Pancreas (tissue), 10 donors: Measurements from ENCODE around the gene EIF2S3B. TPM values are rescaled to one million over a fixed set of nuclear protein-coding genes. Genes with fewer than 3 reads are reported as not detected.

Experiments
- ATAC-seq, 4 donors: fragments of 200-7000 bp; cut with Tn5 transposase; one replicate each; pipeline versions ENCODE4 v1.8.0 to v1.9.1; 2020; ENCODE audit warnings: mild to moderate bottlenecking in 4 of 4, moderate library complexity in 4 of 4
- DNase-seq, 6 donors: peaks; one replicate each; pipeline ENCODE4 v3.0.0-alpha.2; 2020
- FAIRE-seq: peaks from 2 replicates; lab custom pipeline; 2012; peaks lifted over from hg19 to GRCh38; lab: Jason Lieb, UNC
- H3K27ac ChIP-seq, 4 donors: fragments of 200-600 bp; sonication (generic); 1 replicate in 3 of 4; 2 replicates in 1 of 4; pipeline versions ENCODE4 v1.5.0 to v1.8.0; 2020
- H3K27me3 ChIP-seq, 4 donors: fragments of 200-600 bp; one replicate each; pipeline ENCODE4 v1.8.0; 2021
- H3K36me3 ChIP-seq, 3 donors: fragments of 200-600 bp; sonication (generic) in 1 of 3; one replicate each; pipeline versions ENCODE4 v1.5.0 to v1.8.0; 2020 to 2021
- H3K4me1 ChIP-seq, 3 donors: fragments of 200-600 bp; one replicate each; pipeline ENCODE4 v1.8.0; 2021
- H3K4me3 ChIP-seq, 4 donors: fragments of 200-600 bp; sonication (generic) in 2 of 4; one replicate each; pipeline versions ENCODE4 v1.5.0 to v1.8.0; 2020 to 2021
- H3K9me3 ChIP-seq, 4 donors: fragments of 200-600 bp; one replicate each; pipeline ENCODE4 v1.8.0; 2021
- CTCF ChIP-seq, 4 donors: fragments of 200-600 bp; sonication (generic) in 3 of 4; IDR thresholded peaks; one replicate each; pipeline versions ENCODE4 v1.5.0 to v1.8.0; 2021; ENCODE audit warnings: antibody characterized with exemption in 4 of 4
- WGBS, 2 donors: extraction: QIAGEN DNeasy Blood & Tissue Kit; methylation state at CpG; one replicate each; pipeline ENCODE4 v1.1.7; 2013; 5-methylcytosine and 5-hydroxymethylcytosine counted together
- intact Hi-C, 3 donors: fragments of 100-400 bp; cut with DNase I; formaldehyde crosslinking; loops; one replicate each; pipeline versions ENCODE4 v1.11.1 to v1.14.2; 2022
- polyA plus RNA-seq, 2 donors: library from polyadenylated mRNA; stranded (reverse); fragments of 200-250 nt; gene quantifications; one replicate each; pipeline ENCODE4 v1.2.3, GENCODE V29; 2013
- total RNA-seq, 6 donors: library from RNA; stranded (reverse); fragmentation: NEBNext Ultra II Directional in 4 of 6; extraction: Animal tissue kit (Norgen Biotek cat#: 25700) in 4 of 6; gene quantifications; one replicate each; pipeline versions ENCODE4 v1.2.1 to v1.2.4, GENCODE V29; 2021 to 2023
- donor health status: healthy with polysubstance abuse.
- donor health status: DM: no; HTN: no; CAD: no; lungs with moderate emphysema.
- donor health status: DM: no; HTN: no; CAD: no.
- donor health status: control.
- donor health status: control.
- donor health status: Bipolar disorder and iron deficiency.
- donor health status: DM: yes; HTN: yes; CAD: no.
- donor health status: DM: no; HTN: no; CAD: no.
- donor health status: DM: no; HTN: no; CAD: no.
- donor health status: DM: yes; HTN: yes; CAD: no.

The EIF2S3B gene
- total and polyA plus RNA-seq, 8 donors: 0.16 to 2.4 (median 0.55) TPM; not detected in 1

GRCh38 chr12:10511756-10512355 lies 6.2 kb downstream of the EIF2S3B start:
- no peak for FAIRE-seq

GRCh38 chr12:10512798-10513197 lies 7.1 kb downstream of the EIF2S3B start:
- Histone ChIP-seq H3K27me3 (peaks cover 0 to 10% (median 0%) of the 10 kb centered on the region in 4 donors), H3K9me3 (no peaks in the 10 kb centered on the region), H3K27ac (no peak overlapping the region), H3K4me1 (no peaks in the 10 kb centered on the region), H3K4me3 (no peak overlapping the region), H3K36me3 (no peaks in the 10 kb centered on the region)
- ATAC-seq (no peak), DNase-seq (no peak), FAIRE-seq (no peak)
- TF ChIP-seq CTCF (IDR thresholded peaks at IDR 0.05): no peak
- WGBS, 2 donors: 46 to 57% methylated on average over 4 of the region's 4 CpGs
- intact Hi-C loops: no loop called here

More at GRCh38 chr12:10511756-10512355, 6.2 kb downstream of the EIF2S3B start:
- Histone ChIP-seq H3K4me3 (no peak overlapping the region), H3K9me3 (no peaks in the 10 kb centered on the region), H3K27me3 (peaks cover 0 to 10% (median 0%) of the 10 kb centered on the region in 4 donors), H3K27ac (no peak overlapping the region), H3K36me3 (no peaks in the 10 kb centered on the region), H3K4me1 (no peaks in the 10 kb centered on the region)
- 30 to 41% methylated on average over 5 of the region's 5 CpGs for WGBS, 2 donors
- no peak for DNase-seq
- no peak for ATAC-seq
- intact Hi-C loops: no loop called here
- no peak for TF ChIP-seq CTCF (IDR thresholded peaks at IDR 0.05)

- 57 to 63% methylated on average over 2 of the region's 2 CpGs for WGBS, 2 donors
- Histone ChIP-seq H3K36me3 (no peaks in the 10 kb centered on the region), H3K9me3 (no peaks in the 10 kb centered on the region), H3K27ac (no peak overlapping the region), H3K27me3 (no peaks in the 10 kb centered on the region), H3K4me1 (no peaks in the 10 kb centered on the region), H3K4me3 (no peak overlapping the region)
- DNase-seq: no peak
- intact Hi-C loops: no loop called here
- no peak for ATAC-seq
- no peak for FAIRE-seq
- TF ChIP-seq CTCF (IDR thresholded peaks at IDR 0.05): no peak
These were observed 15.9 kb downstream of the EIF2S3B start for GRCh38 chr12:10521555-10521954.

- intact Hi-C loops: no loop called here
- peak; percentile 92 for FAIRE-seq
- Histone ChIP-seq H3K36me3 (no peaks in the 10 kb centered on the region), H3K4me1 (no peaks in the 10 kb centered on the region), H3K27me3 (no peaks in the 10 kb centered on the region), H3K4me3 (no peak overlapping the region), H3K9me3 (no peaks in the 10 kb centered on the region), H3K27ac (no peak overlapping the region)
- DNase-seq: no peak
- no peak for ATAC-seq
- WGBS, 2 donors: 47 to 57% methylated on average over 2 of the region's 2 CpGs
- TF ChIP-seq CTCF (IDR thresholded peaks at IDR 0.05): no peak
These were observed 22.7 kb downstream of the EIF2S3B start for GRCh38 chr12:10528174-10528953.

- Histone ChIP-seq H3K27me3 (no peaks in the 10 kb centered on the region), H3K4me1 (no peaks in the 10 kb centered on the region), H3K27ac (no peak overlapping the region), H3K36me3 (no peaks in the 10 kb centered on the region), H3K4me3 (no peak overlapping the region), H3K9me3 (no peaks in the 10 kb centered on the region)
- FAIRE-seq (no peak), ATAC-seq (no peak), DNase-seq (no peak)
- 73 to 82% methylated on average over 3 of the region's 3 CpGs for WGBS, 2 donors
- intact Hi-C loops: no loop called here
- no peak for TF ChIP-seq CTCF (IDR thresholded peaks at IDR 0.05)
These were observed 23.9 kb downstream of the EIF2S3B start for GRCh38 chr12:10529603-10530002.
